ENCODE data around the gene CCR5. TPM values are rescaled to one million over a fixed set of nuclear protein-coding genes. Genes with fewer than 3 reads are reported as not detected.

CCR5 gene
- total RNA-seq, 3 donors from 2014 or later, result 0.73 to 0.98 (median 0.96) TPM

- intact Hi-C loops (cut with DNase I; ENCODE audit: low total_unique reads), result no loop called here
- TF ChIP-seq CTCF (IDR thresholded peaks at IDR 0.05), result no peak
- TF ChIP-seq POLR2A (IDR thresholded peaks at IDR 0.05), result no peak
- no peak for TF ChIP-seq POLR2AphosphoS5 (IDR thresholded peaks at IDR 0.05)
- Histone ChIP-seq H3K27me3 (no peaks in the 10 kb centered on the region), H3K27ac (no peak overlapping the region), H3K4me1 (no peaks in the 10 kb centered on the region), H3K9me3 (no peaks in the 10 kb centered on the region), H3K36me3 (no peaks in the 10 kb centered on the region), H3K4me3 (no peak overlapping the region)
- no peak for DNase-seq (ENCODE audit: low spot score in 2 of 2)
Observed at GRCh38 chr3:46358466-46358865, 12.3 kb upstream of the CCR5 start.

GRCh38 chr3:46359733-46360493 lies 10.8 kb upstream of the CCR5 start:
- no peak for DNase-seq (ENCODE audit: low spot score in 2 of 2)

GRCh38 chr3:46360907-46361306 lies 9.8 kb upstream of the CCR5 start:
- no peak for TF ChIP-seq POLR2A (IDR thresholded peaks at IDR 0.05)
- TF ChIP-seq CTCF (IDR thresholded peaks at IDR 0.05), result no peak
- TF ChIP-seq POLR2AphosphoS5 (IDR thresholded peaks at IDR 0.05), result no peak
- no peaks in the 10 kb centered on the region for H3K9me3 ChIP-seq
- no peak overlapping the region for H3K27ac ChIP-seq
- DNase-seq (ENCODE audit: low spot score in 2 of 2), result no peak
- H3K36me3 ChIP-seq, result no peaks in the 10 kb centered on the region
- no peaks in the 10 kb centered on the region for H3K27me3 ChIP-seq
- intact Hi-C loops (cut with DNase I; ENCODE audit: low total_unique reads), result no loop called here
- H3K4me3 ChIP-seq, result no peak overlapping the region
- H3K4me1 ChIP-seq, result no peaks in the 10 kb centered on the region

More at GRCh38 chr3:46359733-46360493, 10.8 kb upstream of the CCR5 start:
- Histone ChIP-seq H3K27ac (no peak overlapping the region), H3K4me3 (no peak overlapping the region), H3K9me3 (no peaks in the 10 kb centered on the region), H3K4me1 (no peaks in the 10 kb centered on the region), H3K36me3 (no peaks in the 10 kb centered on the region), H3K27me3 (no peaks in the 10 kb centered on the region)
- intact Hi-C loops (cut with DNase I; ENCODE audit: low total_unique reads), result no loop called here
- no peak for TF ChIP-seq CTCF (IDR thresholded peaks at IDR 0.05)
- no peak for TF ChIP-seq POLR2AphosphoS5 (IDR thresholded peaks at IDR 0.05)
- TF ChIP-seq POLR2A (IDR thresholded peaks at IDR 0.05), result no peak

GRCh38 chr3:46361408-46362283 lies 9.1 kb upstream of the CCR5 start:
- no peak overlapping the region for H3K4me3 ChIP-seq
- H3K27ac ChIP-seq, result no peak overlapping the region
- no peaks in the 10 kb centered on the region for H3K27me3 ChIP-seq
- no peak for DNase-seq (ENCODE audit: low spot score in 2 of 2)
- intact Hi-C loops (cut with DNase I; ENCODE audit: low total_unique reads), result no loop called here
- H3K9me3 ChIP-seq, result no peaks in the 10 kb centered on the region
- H3K4me1 ChIP-seq, result no peaks in the 10 kb centered on the region
- H3K36me3 ChIP-seq, result no peaks in the 10 kb centered on the region
- TF ChIP-seq CTCF (IDR thresholded peaks at IDR 0.05) (no peak), POLR2A (IDR thresholded peaks at IDR 0.05) (no peak), POLR2AphosphoS5 (IDR thresholded peaks at IDR 0.05) (no peak)

- DNase-seq (ENCODE audit: low spot score in 2 of 2), result no peak
- Histone ChIP-seq H3K36me3 (no peaks in the 10 kb centered on the region), H3K27me3 (no peaks in the 10 kb centered on the region), H3K4me3 (no peak overlapping the region), H3K9me3 (no peaks in the 10 kb centered on the region), H3K27ac (no peak overlapping the region), H3K4me1 (no peaks in the 10 kb centered on the region)
- TF ChIP-seq CTCF (IDR thresholded peaks at IDR 0.05) (no peak), POLR2A (IDR thresholded peaks at IDR 0.05) (no peak), POLR2AphosphoS5 (IDR thresholded peaks at IDR 0.05) (no peak)
- intact Hi-C loops (cut with DNase I; ENCODE audit: low total_unique reads), result no loop called here
Observed at GRCh38 chr3:46365041-46365440, 5.7 kb upstream of the CCR5 start.

All from breast epithelium (tissue), 4 donors.